ENCODE measurements around the gene TLR5.

DNA sequence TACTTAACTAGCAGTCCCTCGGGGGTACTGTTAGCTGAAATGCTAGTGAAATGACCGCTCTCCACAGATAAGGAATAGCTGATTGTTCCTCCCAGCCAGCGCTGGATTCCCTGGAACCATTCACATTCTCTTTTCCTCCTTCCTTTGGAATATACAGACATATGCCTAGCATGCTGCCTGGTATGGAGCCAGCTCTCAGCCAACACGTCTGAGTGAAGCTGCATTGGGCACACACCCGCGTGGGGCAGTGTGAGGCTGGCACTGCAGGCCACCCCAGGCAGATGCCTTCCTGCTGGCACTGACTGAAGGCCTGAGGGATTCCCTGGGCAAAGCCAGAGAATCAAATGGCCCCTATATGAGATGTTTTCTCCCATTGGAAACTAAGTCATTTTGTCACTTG is 66.7 kb downstream of the TLR5 start:
- no peak for TF ChIP-seq CTCF (IDR thresholded peaks at IDR 0.05; ENCODE audit: low read depth, low read length)
- no peak for TF ChIP-seq EZH2phosphoT487 (IDR thresholded peaks at IDR 0.05; ENCODE audit: low read depth)
